NCI-H510A (cell line): Measurements from ENCODE around the gene GAMT.

Source experiments
- DNase-seq: peaks from one replicate; lab custom pipeline; 2025; lab: John Stamatoyannopoulos, UW

Gene GAMT

GRCh38 chr19:1418496-1418775 is 17.1 kb upstream of the GAMT start:
- DNase-seq, result no peak

GRCh38 chr19:1417681-1418495 is 16.5 kb upstream of the GAMT start:
- DNase-seq, result no peak

- DNase-seq, result no peak
Measured at GRCh38 chr19:1417145-1417544, 15.8 kb upstream of the GAMT start.

- DNase-seq, result no peak
Measured at GRCh38 chr19:1416014-1416841, 14.9 kb upstream of the GAMT start.

- no peak for DNase-seq
Measured at GRCh38 chr19:1412995-1413800, 11.9 kb upstream of the GAMT start.

- DNase-seq, result no peak
Measured at GRCh38 chr19:1412323-1412923, 11.1 kb upstream of the GAMT start.

GRCh38 chr19:1411255-1412191 is 10.2 kb upstream of the GAMT start:
- DNase-seq, result no peak

- DNase-seq, result no peak
Measured at GRCh38 chr19:1410789-1411188, 9.4 kb upstream of the GAMT start.

GRCh38 chr19:1410136-1410786 is 8.9 kb upstream of the GAMT start:
- DNase-seq, result no peak

GRCh38 chr19:1409204-1410005 is 8.1 kb upstream of the GAMT start:
- no peak for DNase-seq

- no peak for DNase-seq
Measured at GRCh38 chr19:1408300-1409203, 7.2 kb upstream of the GAMT start.

- no peak for DNase-seq
Measured at GRCh38 chr19:1407528-1408299, 6.4 kb upstream of the GAMT start, which contains the start of gene DAZAP1. DAZAP1 (plus strand) TSS chr19:1407586; CDS start chr19:1407774, 188 bp downstream.

GRCh38 chr19:1406774-1407527 is 5.6 kb upstream of the GAMT start:
- DNase-seq, result peak; percentile 85

- DNase-seq, result no peak
Measured at GRCh38 chr19:1402411-1403070, 1.2 kb upstream of the GAMT start.

GRCh38 chr19:1401889-1402217 is 511 bp upstream of the GAMT start:
- no peak for DNase-seq

- DNase-seq, result no peak
Measured at GRCh38 chr19:1400281-1401137, 833 bp downstream of the GAMT start.
